Uterus (tissue), 2 donors: ENCODE data around the gene LRFN3.

Experiments used
- CTCF ChIP-seq, 4 experiments: fragments of 200-600 bp in 2 of 4; fragments of 450-650 bp in 2 of 4; sonication (generic) in 2 of 4; IDR thresholded peaks; one replicate each; pipeline ENCODE4 v1.5.1; 2016 to 2019; ENCODE audit warnings: antibody characterized with exemption in 4 of 4, mild to moderate bottlenecking in 2 of 4, moderate library complexity in 1 of 4
- POLR2A ChIP-seq, 2 donors: fragments of 450-650 bp; IDR thresholded peaks; one replicate each; pipeline ENCODE4 v1.6.1; 2016; ENCODE audit warnings: antibody characterized with exemption in 2 of 2, mild to moderate bottlenecking in 1 of 2, moderate library complexity in 1 of 2

GRCh38 chr19:35921012-35921411 lies 15.2 kb upstream of the LRFN3 start:
- no peak for TF ChIP-seq CTCF (IDR thresholded peaks at IDR 0.05)
- TF ChIP-seq POLR2A (IDR thresholded peaks at IDR 0.05) = no peak
